Ascending aorta (tissue), 2 donors: Measurements from ENCODE around the gene CLK1. TPM values are rescaled to one million over a fixed set of nuclear protein-coding genes. Genes with fewer than 3 reads are reported as not detected.

Experiments
- DNase-seq, 2 donors: peaks; one replicate each; pipeline ENCODE4 v3.0.0-alpha.2; 2019; ENCODE audit warnings: low spot score in 2 of 2
- H3K27ac ChIP-seq, 2 donors: fragments of 200-600 bp; sonication (generic); one replicate each; pipeline ENCODE4 v1.5.1; 2016 to 2017; ENCODE audit warnings: mild to moderate bottlenecking in 1 of 2
- H3K27me3 ChIP-seq: fragments of 200-600 bp; sonication (generic); one replicate; pipeline ENCODE4 v1.5.1; 2017
- H3K36me3 ChIP-seq, 2 donors: fragments of 200-600 bp; sonication (generic); one replicate each; pipeline ENCODE4 v1.5.1; 2016
- H3K4me1 ChIP-seq, 2 donors: fragments of 200-600 bp; sonication (generic); one replicate each; pipeline ENCODE4 v1.5.1; 2016 to 2017; ENCODE audit warnings: mild to moderate bottlenecking in 1 of 2
- H3K4me3 ChIP-seq, 2 donors: fragments of 200-600 bp; sonication (generic); one replicate each; pipeline ENCODE4 v1.5.1; 2016 to 2017; ENCODE audit warnings: mild to moderate bottlenecking in 1 of 2
- H3K9me3 ChIP-seq, 2 donors: fragments of 200-600 bp; sonication (generic); one replicate each; pipeline ENCODE4 v1.5.1; 2016
- intact Hi-C: fragments of 100-400 bp; cut with DNase I; formaldehyde crosslinking; loops from one replicate; pipeline ENCODE4 v1.15.1; 2023
- total RNA-seq: library from RNA; depleted of rRNA; stranded (reverse); fragments of >200 nt; gene quantifications from one replicate; pipeline ENCODE4 v1.1.0, GENCODE V29; 2016
- TF ChIP-seq, protein P1 (sequence below), 3 experiments: fragments of 200-600 bp in 2 of 3; fragments of 450-650 bp in 1 of 3; sonication (generic) in 2 of 3; IDR thresholded peaks; one replicate each; pipeline ENCODE4 v1.5.1; 2016 to 2019; ENCODE audit warnings: antibody characterized with exemption in 3 of 3, mild to moderate bottlenecking in 1 of 3, moderate library complexity in 1 of 3

Gene CLK1
- total RNA-seq, 1 donor from 2014 or later, result 43.5 TPM

DNA sequence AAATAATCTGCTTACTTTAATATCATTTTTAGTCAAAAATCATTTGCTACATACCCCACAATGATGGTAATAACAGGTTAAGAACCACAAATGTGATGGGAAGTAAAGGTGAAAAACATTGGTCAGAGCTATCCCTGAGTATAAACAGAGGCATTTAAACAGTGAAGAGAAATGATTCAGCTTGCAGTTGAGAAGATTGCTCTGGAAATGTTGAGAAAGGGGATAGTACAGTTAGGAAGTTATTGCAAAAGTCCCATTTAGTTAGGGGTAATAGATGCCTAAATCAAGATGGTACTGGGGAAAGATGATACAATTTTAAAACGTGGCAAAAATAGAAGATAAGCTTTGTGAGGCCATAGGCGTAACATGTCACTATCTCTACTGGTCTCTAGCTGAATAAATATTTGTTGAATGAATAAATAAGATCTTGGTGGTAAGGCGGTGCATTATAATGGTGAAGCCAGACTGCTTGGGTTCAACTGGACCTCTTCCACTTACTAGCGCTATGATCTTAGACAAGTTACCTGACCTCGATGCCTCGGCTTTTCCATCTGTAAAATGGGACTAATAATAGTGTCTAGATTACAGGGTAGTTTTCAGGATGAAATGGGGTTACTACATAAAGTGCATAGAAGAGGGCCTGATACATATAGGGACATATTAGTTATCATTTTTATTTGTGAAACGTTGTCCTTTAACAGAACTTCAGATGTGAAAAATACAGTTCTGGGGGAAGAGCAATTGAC, 54.8 kb downstream of the CLK1 start:
- intact Hi-C loops, result loop anchor here (1.0 to 10.0 kb wide), 3 partner anchors 21 to 225 kb away; partner anchors contain the start of genes AOX1, NIF3L1 and PPIL3

More for the DNA sequence above, 54.8 kb downstream of the CLK1 start:
- Histone ChIP-seq H3K4me1 (peaks cover 6 to 37% of the 10 kb centered on the region in 2 donors), H3K27me3 (no peaks in the 10 kb centered on the region), H3K4me3 (peak overlapping the region in 1 of 2 donors; percentile 97), H3K36me3 (peaks cover 9 to 13% of the 10 kb centered on the region in 2 donors), H3K27ac (peak overlapping the region; percentile 98), H3K9me3 (no peaks in the 10 kb centered on the region)
- TF ChIP-seq, protein P1, sequence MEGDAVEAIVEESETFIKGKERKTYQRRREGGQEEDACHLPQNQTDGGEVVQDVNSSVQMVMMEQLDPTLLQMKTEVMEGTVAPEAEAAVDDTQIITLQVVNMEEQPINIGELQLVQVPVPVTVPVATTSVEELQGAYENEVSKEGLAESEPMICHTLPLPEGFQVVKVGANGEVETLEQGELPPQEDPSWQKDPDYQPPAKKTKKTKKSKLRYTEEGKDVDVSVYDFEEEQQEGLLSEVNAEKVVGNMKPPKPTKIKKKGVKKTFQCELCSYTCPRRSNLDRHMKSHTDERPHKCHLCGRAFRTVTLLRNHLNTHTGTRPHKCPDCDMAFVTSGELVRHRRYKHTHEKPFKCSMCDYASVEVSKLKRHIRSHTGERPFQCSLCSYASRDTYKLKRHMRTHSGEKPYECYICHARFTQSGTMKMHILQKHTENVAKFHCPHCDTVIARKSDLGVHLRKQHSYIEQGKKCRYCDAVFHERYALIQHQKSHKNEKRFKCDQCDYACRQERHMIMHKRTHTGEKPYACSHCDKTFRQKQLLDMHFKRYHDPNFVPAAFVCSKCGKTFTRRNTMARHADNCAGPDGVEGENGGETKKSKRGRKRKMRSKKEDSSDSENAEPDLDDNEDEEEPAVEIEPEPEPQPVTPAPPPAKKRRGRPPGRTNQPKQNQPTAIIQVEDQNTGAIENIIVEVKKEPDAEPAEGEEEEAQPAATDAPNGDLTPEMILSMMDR (IDR thresholded peaks at IDR 0.05), result no peak
- no peak for DNase-seq

Other genes starting within 250 kb of the CLK1 start
- 85.4 TPM for gene BZW1, start 52.7 kb downstream of the CLK1 start, total RNA-seq
- gene PPIL3, start 24.4 kb upstream of the CLK1 start, total RNA-seq, result 0.64 TPM
- 55.3 TPM for gene NIF3L1, start 24.7 kb upstream of the CLK1 start, total RNA-seq
- 5.2 TPM for gene ORC2, start 99.0 kb upstream of the CLK1 start, total RNA-seq
- 2.1 TPM for gene HYCC2, start 207.0 kb upstream of the CLK1 start, total RNA-seq
- gene NDUFB3, start 207.3 kb upstream of the CLK1 start, total RNA-seq, result 34.2 TPM